ENCODE data around the gene DDX24.

DNA sequence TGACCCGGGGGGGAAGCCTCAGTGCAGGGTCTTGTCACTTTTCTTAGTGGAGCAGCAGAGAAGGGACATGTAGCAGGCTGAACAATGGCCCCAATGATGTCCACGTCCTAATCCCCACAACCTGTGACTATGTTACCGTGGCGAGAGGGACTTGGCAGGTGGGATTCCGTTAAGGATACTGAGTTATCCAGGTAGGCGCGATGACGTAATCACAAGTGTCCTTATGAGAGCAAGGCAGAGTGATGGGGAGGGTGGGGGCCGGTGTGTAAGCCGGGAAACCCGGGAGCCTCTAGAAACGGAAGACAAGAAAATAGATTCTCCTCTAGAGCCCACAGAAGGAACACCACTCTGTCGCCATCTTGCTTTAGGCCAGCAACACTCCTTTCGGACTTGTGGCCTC lies 50.4 kb downstream of the DDX24 start:
- TF ChIP-seq, protein P1, sequence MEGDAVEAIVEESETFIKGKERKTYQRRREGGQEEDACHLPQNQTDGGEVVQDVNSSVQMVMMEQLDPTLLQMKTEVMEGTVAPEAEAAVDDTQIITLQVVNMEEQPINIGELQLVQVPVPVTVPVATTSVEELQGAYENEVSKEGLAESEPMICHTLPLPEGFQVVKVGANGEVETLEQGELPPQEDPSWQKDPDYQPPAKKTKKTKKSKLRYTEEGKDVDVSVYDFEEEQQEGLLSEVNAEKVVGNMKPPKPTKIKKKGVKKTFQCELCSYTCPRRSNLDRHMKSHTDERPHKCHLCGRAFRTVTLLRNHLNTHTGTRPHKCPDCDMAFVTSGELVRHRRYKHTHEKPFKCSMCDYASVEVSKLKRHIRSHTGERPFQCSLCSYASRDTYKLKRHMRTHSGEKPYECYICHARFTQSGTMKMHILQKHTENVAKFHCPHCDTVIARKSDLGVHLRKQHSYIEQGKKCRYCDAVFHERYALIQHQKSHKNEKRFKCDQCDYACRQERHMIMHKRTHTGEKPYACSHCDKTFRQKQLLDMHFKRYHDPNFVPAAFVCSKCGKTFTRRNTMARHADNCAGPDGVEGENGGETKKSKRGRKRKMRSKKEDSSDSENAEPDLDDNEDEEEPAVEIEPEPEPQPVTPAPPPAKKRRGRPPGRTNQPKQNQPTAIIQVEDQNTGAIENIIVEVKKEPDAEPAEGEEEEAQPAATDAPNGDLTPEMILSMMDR (IDR thresholded peaks at IDR 0.05) = no peak
- no peak for TF ChIP-seq ATF1 (CRISPR knock-in tag; IDR thresholded peaks at IDR 0.05)
- TF ChIP-seq CBFB (CRISPR knock-in tag; IDR thresholded peaks at IDR 0.05; ENCODE audit: low read depth) = no peak
- TF ChIP-seq CREB1 (CRISPR knock-in tag; IDR thresholded peaks at IDR 0.05) = no peak
- no peak for TF ChIP-seq ELF4 (CRISPR knock-in tag; IDR thresholded peaks at IDR 0.05; ENCODE audit: low read depth)
- TF ChIP-seq, protein P2, sequence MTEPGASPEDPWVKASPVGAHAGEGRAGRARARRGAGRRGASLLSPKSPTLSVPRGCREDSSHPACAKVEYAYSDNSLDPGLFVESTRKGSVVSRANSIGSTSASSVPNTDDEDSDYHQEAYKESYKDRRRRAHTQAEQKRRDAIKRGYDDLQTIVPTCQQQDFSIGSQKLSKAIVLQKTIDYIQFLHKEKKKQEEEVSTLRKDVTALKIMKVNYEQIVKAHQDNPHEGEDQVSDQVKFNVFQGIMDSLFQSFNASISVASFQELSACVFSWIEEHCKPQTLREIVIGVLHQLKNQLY (CRISPR knock-in tag; IDR thresholded peaks at IDR 0.05) = no peak
- TF ChIP-seq HMGA2 (CRISPR knock-in tag; IDR thresholded peaks at IDR 0.05) = no peak
- TF ChIP-seq, protein P3, sequence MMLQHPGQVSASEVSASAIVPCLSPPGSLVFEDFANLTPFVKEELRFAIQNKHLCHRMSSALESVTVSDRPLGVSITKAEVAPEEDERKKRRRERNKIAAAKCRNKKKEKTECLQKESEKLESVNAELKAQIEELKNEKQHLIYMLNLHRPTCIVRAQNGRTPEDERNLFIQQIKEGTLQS (CRISPR knock-in tag; conservative IDR thresholded peaks at IDR 0.05) = no peak
- no peak for TF ChIP-seq STAT6 (CRISPR knock-in tag; conservative IDR thresholded peaks at IDR 0.05; ENCODE audit: low read depth)
- TF ChIP-seq, protein P4, sequence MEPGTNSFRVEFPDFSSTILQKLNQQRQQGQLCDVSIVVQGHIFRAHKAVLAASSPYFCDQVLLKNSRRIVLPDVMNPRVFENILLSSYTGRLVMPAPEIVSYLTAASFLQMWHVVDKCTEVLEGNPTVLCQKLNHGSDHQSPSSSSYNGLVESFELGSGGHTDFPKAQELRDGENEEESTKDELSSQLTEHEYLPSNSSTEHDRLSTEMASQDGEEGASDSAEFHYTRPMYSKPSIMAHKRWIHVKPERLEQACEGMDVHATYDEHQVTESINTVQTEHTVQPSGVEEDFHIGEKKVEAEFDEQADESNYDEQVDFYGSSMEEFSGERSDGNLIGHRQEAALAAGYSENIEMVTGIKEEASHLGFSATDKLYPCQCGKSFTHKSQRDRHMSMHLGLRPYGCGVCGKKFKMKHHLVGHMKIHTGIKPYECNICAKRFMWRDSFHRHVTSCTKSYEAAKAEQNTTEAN (CRISPR knock-in tag; IDR thresholded peaks at IDR 0.05) = no peak
- no peak for TF ChIP-seq GRHL2 (CRISPR knock-in tag; IDR thresholded peaks at IDR 0.05; ENCODE audit: insufficient replicate concordance, severe bottlenecking)
- TF ChIP-seq, protein P5, sequence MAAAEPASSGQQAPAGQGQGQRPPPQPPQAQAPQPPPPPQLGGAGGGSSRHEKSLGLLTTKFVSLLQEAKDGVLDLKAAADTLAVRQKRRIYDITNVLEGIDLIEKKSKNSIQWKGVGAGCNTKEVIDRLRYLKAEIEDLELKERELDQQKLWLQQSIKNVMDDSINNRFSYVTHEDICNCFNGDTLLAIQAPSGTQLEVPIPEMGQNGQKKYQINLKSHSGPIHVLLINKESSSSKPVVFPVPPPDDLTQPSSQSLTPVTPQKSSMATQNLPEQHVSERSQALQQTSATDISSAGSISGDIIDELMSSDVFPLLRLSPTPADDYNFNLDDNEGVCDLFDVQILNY (CRISPR knock-in tag; IDR thresholded peaks at IDR 0.05) = no peak
- no peak for TF ChIP-seq FOXK1 (CRISPR knock-in tag; IDR thresholded peaks at IDR 0.05)

All from WTC11 (cell line).